Panc1 (cell line): Measurements from ENCODE around the gene SMIM13. TPM values are rescaled to one million over a fixed set of nuclear protein-coding genes. Genes with fewer than 3 reads are reported as not detected.

Source experiments
- ATAC-seq: fragments of 200-7000 bp; cut with Tn5 transposase; 2 replicates; pipeline ENCODE4 v1.9.1; 2020; ENCODE audit warnings: mild to moderate bottlenecking, moderate library complexity
- BruUV-seq: library from RNA; stranded (reverse); fragments of 400-500 nt; replicated peaks from 2 replicates; lab custom pipeline; 2021; lab: Mats Ljungman, UMichigan
- CTCF ChIA-PET: fragments of 300-600 bp; sonication (Branson Sonifier 250); formaldehyde crosslinking; loops from one replicate; lab custom pipeline; 2022; ENCODE audit warnings: antibody characterized with exemption; lab: Charles Lee
- POLR2A ChIA-PET: fragments of 300-600 bp; sonication (Branson Sonifier 250); formaldehyde crosslinking; loops from one replicate; lab custom pipeline; 2022; ENCODE audit warnings: antibody characterized with exemption; lab: Charles Lee
- DNase-seq: peaks from one replicate; pipeline ENCODE4 v3.0.0-alpha.2; 2010; ENCODE audit warnings: low read depth, low spot score
- H3K27ac ChIP-seq: 2 replicates; pipeline ENCODE4 v1.5.1; 2011; ENCODE audit warnings: mild to moderate bottlenecking, low read length, inconsistent platforms
- H3K27me3 ChIP-seq: fragments of 200-500 bp; sonication (Bioruptor generic); 2 replicates; pipeline ENCODE4 v1.6.0; 2014; ENCODE audit warnings: low read length, inconsistent platforms; ENCODE audit not compliant: control insufficient read depth, insufficient read depth
- H3K36me3 ChIP-seq: fragments of 200-500 bp; sonication (Bioruptor generic); 2 replicates; pipeline ENCODE4 v1.5.1; 2014; ENCODE audit warnings: inconsistent platforms, mild to moderate bottlenecking, low read length, moderate library complexity; ENCODE audit not compliant: control insufficient read depth, insufficient read depth
- H3K4me1 ChIP-seq: 2 replicates; pipeline ENCODE4 v1.5.1; 2011; ENCODE audit warnings: inconsistent platforms, mild to moderate bottlenecking, low read length, moderate library complexity; ENCODE audit not compliant: control insufficient read depth, insufficient read depth
- H3K4me3 ChIP-seq, 2 experiments: 2 replicates each; pipeline ENCODE4 v1.5.1; 2011 to 2012; ENCODE audit warnings: low read depth in 2 of 2, low read length in 2 of 2, mild to moderate bottlenecking in 2 of 2, inconsistent platforms in 1 of 2, moderate library complexity in 1 of 2
- H3K9me3 ChIP-seq: fragments of 200-500 bp; sonication (Bioruptor generic); 2 replicates; pipeline ENCODE4 v1.5.1; 2014; ENCODE audit warnings: low read depth, mild to moderate bottlenecking, inconsistent platforms, low read length, moderate library complexity; ENCODE audit not compliant: control insufficient read depth, insufficient read depth
- CTCF ChIP-seq: fragments of 450-650 bp; IDR thresholded peaks from 2 replicates; pipeline ENCODE4 v1.5.1; 2017; ENCODE audit warnings: mild to moderate bottlenecking
- POLR2AphosphoS5 ChIP-seq: IDR thresholded peaks from 2 replicates; pipeline ENCODE4 v1.6.1; 2012; ENCODE audit warnings: mild to moderate bottlenecking, low read depth, low read length, moderate library complexity
- REST ChIP-seq, 2 experiments: IDR thresholded peaks; 2 replicates each; pipeline ENCODE4 v1.6.1; 2011 to 2012; ENCODE audit warnings: low read depth in 2 of 2, control low read depth in 1 of 2, low read length in 1 of 2, mild to moderate bottlenecking in 1 of 2, moderate library complexity in 1 of 2; ENCODE audit not compliant: insufficient read depth in 1 of 2
- SIN3A ChIP-seq: IDR thresholded peaks from 2 replicates; pipeline ENCODE4 v1.6.1; 2012; ENCODE audit warnings: low read depth, mild to moderate bottlenecking, low read length, moderate library complexity, borderline replicate concordance; ENCODE audit not compliant: insufficient read depth
- TCF7L2 ChIP-seq: IDR thresholded peaks from 2 replicates; pipeline ENCODE4 v1.6.1; 2011; ENCODE audit warnings: mild to moderate bottlenecking, low read depth, low read length, inconsistent platforms
- in situ Hi-C: cut with HindIII; loops from 2 replicates; pipeline ENCODE4 v1.10.0; 2016; ENCODE audit warnings: low sequenced_read_pairs, low pct_unique_long_range_greater_than_20kb
- intact Hi-C: fragments of 100-400 bp; cut with micrococcal nuclease; formaldehyde crosslinking; loops from one replicate; pipeline ENCODE4 v1.10.0; 2022; ENCODE audit not compliant: unreplicated experiment
- total RNA-seq: library from RNA; stranded (reverse); gene quantifications from one replicate; pipeline ENCODE4 v1.2.1, GENCODE V29; 2021; ENCODE audit not compliant: unreplicated experiment

SMIM13 gene
- total RNA-seq, 1 experiment from 2014 or later = 17.6 TPM

- no peak for TF ChIP-seq SIN3A
- no peak for TF ChIP-seq TCF7L2
- no peak for TF ChIP-seq POLR2AphosphoS5
- no peak for TF ChIP-seq CTCF
- TF ChIP-seq REST (IDR thresholded peaks at IDR 0.05; ENCODE audit: insufficient read depth in 1 of 2, low read depth in 2 of 2, low read length in 1 of 2) = no peak
- ChIA-PET CTCF (interaction anchor here (0.6 kb wide), 1 partner anchor 51 kb away, joined by 5 read pairs; no protein-coding TSS in a partner anchor), POLR2A (no interaction called here)
- intact Hi-C loops = no loop called here
- BruUV-seq = no TSS peak
- Histone ChIP-seq H3K4me1 (no peaks in the 10 kb centered on the region; the same call in 1 of the 2 replicates), H3K4me3 (no peak overlapping the region), H3K9me3 (peaks cover 7% of the 10 kb centered on the region; the same call in 1 of the 2 replicates), H3K36me3 (no peaks in the 10 kb centered on the region), H3K27ac (no peak overlapping the region), H3K27me3 (no peaks in the 10 kb centered on the region)
- in situ Hi-C loops = no loop called here
- no peak for ATAC-seq
- DNase-seq = no peak
Measured at GRCh38 chr6:11101417-11101816, 7.8 kb downstream of the SMIM13 start.

- BruUV-seq = no TSS peak
- POLR2A ChIA-PET = no interaction called here
- Histone ChIP-seq H3K27me3 (no peaks in the 10 kb centered on the region), H3K4me1 (no peaks in the 10 kb centered on the region), H3K36me3 (no peaks in the 10 kb centered on the region), H3K27ac (no peak overlapping the region), H3K9me3 (peaks cover 7% of the 10 kb centered on the region; the same call in 1 of the 2 replicates), H3K4me3 (no peak overlapping the region)
- DNase-seq (no peak), ATAC-seq (no peak)
- TF ChIP-seq CTCF (no peak), POLR2AphosphoS5 (no peak), REST (IDR thresholded peaks at IDR 0.05; ENCODE audit: insufficient read depth in 1 of 2, low read depth in 2 of 2, low read length in 1 of 2) (no peak), SIN3A (no peak), TCF7L2 (no peak)
- in situ Hi-C loops (no loop called here), intact Hi-C loops (no loop called here)
- CTCF ChIA-PET = no interaction called here
Measured at GRCh38 chr6:11103065-11103464, 9.4 kb downstream of the SMIM13 start.
